Aorta (tissue), 5 donors: ENCODE results near the gene RIT2. TPM values are rescaled to one million over a fixed set of nuclear protein-coding genes. Genes with fewer than 3 reads are reported as not detected.

Experiments
- ATAC-seq: fragments of 200-7000 bp; cut with Tn5 transposase; one replicate; pipeline ENCODE4 v1.9.1; 2022; ENCODE audit warnings: moderate library complexity; ENCODE audit not compliant: low FRiP score
- DNase-seq, 2 donors: peaks; one replicate each; pipeline ENCODE4 v3.0.0-alpha.2; 2020
- H3K27ac ChIP-seq, 2 donors: one replicate each; pipeline ENCODE4 v1.5.1; 2013; ENCODE audit warnings: low read length in 2 of 2, mild to moderate bottlenecking in 2 of 2, moderate library complexity in 2 of 2, control low read depth in 1 of 2, inconsistent platforms in 1 of 2, low read depth in 1 of 2
- H3K27me3 ChIP-seq, 2 donors: one replicate each; pipeline ENCODE4 v1.6.1; 2013; ENCODE audit warnings: control low read depth in 1 of 2, low read length in 1 of 2, mild to moderate bottlenecking in 1 of 2, moderate library complexity in 1 of 2; ENCODE audit not compliant: insufficient read depth in 2 of 2, control insufficient read depth in 1 of 2
- H3K36me3 ChIP-seq, 2 donors: one replicate each; pipeline ENCODE4 v1.6.1; 2013; ENCODE audit warnings: control low read depth in 1 of 2, low read length in 1 of 2, mild to moderate bottlenecking in 1 of 2; ENCODE audit not compliant: insufficient read depth in 2 of 2, control insufficient read depth in 1 of 2
- H3K4me1 ChIP-seq, 2 donors: one replicate each; pipeline ENCODE4 v1.6.1; 2013; ENCODE audit warnings: low read length in 2 of 2, control low read depth in 1 of 2, mild to moderate bottlenecking in 1 of 2, moderate library complexity in 1 of 2; ENCODE audit not compliant: insufficient read depth in 2 of 2, control insufficient read depth in 1 of 2
- H3K4me3 ChIP-seq, 2 donors: one replicate each; pipeline ENCODE4 v1.5.1; 2013; ENCODE audit warnings: low read length in 2 of 2, control low read depth in 1 of 2, mild to moderate bottlenecking in 1 of 2
- H3K9me3 ChIP-seq: one replicate; pipeline ENCODE4 v1.6.1; 2013; ENCODE audit warnings: mild to moderate bottlenecking, low read length; ENCODE audit not compliant: control insufficient read depth
- WGBS, 2 donors: extraction: QIAGEN DNeasy Blood & Tissue Kit; methylation state at CpG; one replicate each; pipeline ENCODE4 v1.1.7; 2013; 5-methylcytosine and 5-hydroxymethylcytosine counted together
- intact Hi-C, 2 donors: fragments of 100-400 bp; cut with DNase I; formaldehyde crosslinking; loops; one replicate each; pipeline versions ENCODE4 v1.14.2 to v1.15.0; 2022
- polyA plus RNA-seq, 2 donors: library from polyadenylated mRNA; stranded (reverse); fragments of 200-250 nt; gene quantifications; one replicate each; pipeline ENCODE4 v1.2.3, GENCODE V29; 2013
- total RNA-seq, 2 donors: library from RNA; stranded (reverse); fragmentation: NEBNext Ultra II Directional; extraction: Animal tissue kit (Norgen Biotek cat#: 25700); gene quantifications; one replicate each; pipeline ENCODE4 v1.2.1, GENCODE V29; 2021
- donor health status: healthy with polysubstance abuse.
- donor health status: Bipolar disorder and iron deficiency.
- donor health status: DM: no; HTN: no; CAD: no.
- donor health status: DM: no; HTN: no; CAD: no.
- donor health status: DM: yes; HTN: yes; CAD: no.

The RIT2 gene
- total and polyA plus RNA-seq, 4 donors = 2.9 TPM; not detected in 3

GRCh38 chr18:43108882-43109281, 6.6 kb downstream of the RIT2 start:
- H3K36me3 ChIP-seq = no peaks in the 10 kb centered on the region
- no peak overlapping the region for H3K27ac ChIP-seq
- no peak overlapping the region for H3K4me3 ChIP-seq
- H3K27me3 ChIP-seq = no peaks in the 10 kb centered on the region
- H3K9me3 ChIP-seq = no peaks in the 10 kb centered on the region
- H3K4me1 ChIP-seq = no peaks in the 10 kb centered on the region
- intact Hi-C loops = no loop called here
- 35 to 36% methylated on average over 4 of the region's 4 CpGs for WGBS, 2 donors
- DNase-seq = no peak
- ATAC-seq = no peak

GRCh38 chr18:43108469-43108868, 7.0 kb downstream of the RIT2 start:
- Histone ChIP-seq H3K4me1 (no peaks in the 10 kb centered on the region), H3K4me3 (no peak overlapping the region), H3K27me3 (no peaks in the 10 kb centered on the region), H3K36me3 (no peaks in the 10 kb centered on the region), H3K9me3 (no peaks in the 10 kb centered on the region), H3K27ac (no peak overlapping the region)
- intact Hi-C loops = no loop called here
- 73 to 74% methylated on average over 4 of the region's 4 CpGs for WGBS, 2 donors
- ATAC-seq (no peak), DNase-seq (no peak)

GRCh38 chr18:43093646-43094045, 21.8 kb downstream of the RIT2 start:
- H3K36me3 ChIP-seq = no peaks in the 10 kb centered on the region
- no peak overlapping the region for H3K4me3 ChIP-seq
- WGBS, 2 donors = 89 to 91% methylated on average over 2 of the region's 2 CpGs
- no peaks in the 10 kb centered on the region for H3K9me3 ChIP-seq
- DNase-seq (no peak), ATAC-seq (no peak)
- H3K27ac ChIP-seq = no peak overlapping the region
- H3K27me3 ChIP-seq = no peaks in the 10 kb centered on the region
- intact Hi-C loops = no loop called here
- H3K4me1 ChIP-seq = no peaks in the 10 kb centered on the region

- WGBS, 2 donors = 52 to 59% methylated on average over 5 of the region's 5 CpGs
- H3K27ac ChIP-seq = no peak overlapping the region
- no peaks in the 10 kb centered on the region for H3K36me3 ChIP-seq
- H3K27me3 ChIP-seq = no peaks in the 10 kb centered on the region
- H3K9me3 ChIP-seq = no peaks in the 10 kb centered on the region
- no peak overlapping the region for H3K4me3 ChIP-seq
- DNase-seq (no peak), ATAC-seq (no peak)
- intact Hi-C loops = no loop called here
- H3K4me1 ChIP-seq = no peaks in the 10 kb centered on the region
These were observed 22.9 kb downstream of the RIT2 start for GRCh38 chr18:43092539-43092938.

GRCh38 chr18:43081396-43081795, 34.1 kb downstream of the RIT2 start:
- intact Hi-C loops = no loop called here
- no peak overlapping the region for H3K4me3 ChIP-seq
- no peaks in the 10 kb centered on the region for H3K4me1 ChIP-seq
- no peaks in the 10 kb centered on the region for H3K9me3 ChIP-seq
- no peaks in the 10 kb centered on the region for H3K36me3 ChIP-seq
- H3K27ac ChIP-seq = no peak overlapping the region
- H3K27me3 ChIP-seq = no peaks in the 10 kb centered on the region
- ATAC-seq (no peak), DNase-seq (no peak)

- H3K27me3 ChIP-seq = no peaks in the 10 kb centered on the region
- H3K27ac ChIP-seq = no peak overlapping the region
- no peaks in the 10 kb centered on the region for H3K9me3 ChIP-seq
- DNase-seq (no peak), ATAC-seq (no peak)
- WGBS, 2 donors = 56 to 73% methylated on average over 3 of the region's 3 CpGs
- H3K4me1 ChIP-seq = no peaks in the 10 kb centered on the region
- H3K36me3 ChIP-seq = no peaks in the 10 kb centered on the region
- no peak overlapping the region for H3K4me3 ChIP-seq
- intact Hi-C loops = no loop called here
These were observed 34.8 kb downstream of the RIT2 start for GRCh38 chr18:43080671-43081070.

- Histone ChIP-seq H3K27me3 (no peaks in the 10 kb centered on the region), H3K36me3 (no peaks in the 10 kb centered on the region), H3K9me3 (no peaks in the 10 kb centered on the region), H3K27ac (no peak overlapping the region), H3K4me3 (no peak overlapping the region), H3K4me1 (no peaks in the 10 kb centered on the region)
- DNase-seq (no peak), ATAC-seq (no peak)
- intact Hi-C loops = no loop called here
- WGBS, 2 donors = 57 to 68% methylated on average over 4 of the region's 4 CpGs
These were observed 36.1 kb downstream of the RIT2 start for GRCh38 chr18:43079422-43079821.

- no peaks in the 10 kb centered on the region for H3K27me3 ChIP-seq
- no peak overlapping the region for H3K4me3 ChIP-seq
- no peaks in the 10 kb centered on the region for H3K36me3 ChIP-seq
- no peaks in the 10 kb centered on the region for H3K4me1 ChIP-seq
- H3K27ac ChIP-seq = no peak overlapping the region
- WGBS, 2 donors = 47 to 48% methylated on average over 7 of the region's 7 CpGs
- no peak for DNase-seq
- intact Hi-C loops = no loop called here
- no peaks in the 10 kb centered on the region for H3K9me3 ChIP-seq
- no peak for ATAC-seq
These were observed 36.9 kb downstream of the RIT2 start for GRCh38 chr18:43078478-43079092.

- ATAC-seq (no peak), DNase-seq (no peak)
- no peak overlapping the region for H3K27ac ChIP-seq
- H3K27me3 ChIP-seq = no peaks in the 10 kb centered on the region
- H3K9me3 ChIP-seq = no peaks in the 10 kb centered on the region
- no peaks in the 10 kb centered on the region for H3K4me1 ChIP-seq
- intact Hi-C loops = no loop called here
- 47 to 48% methylated on average over 5 of the region's 5 CpGs for WGBS, 2 donors
- H3K36me3 ChIP-seq = no peaks in the 10 kb centered on the region
- no peak overlapping the region for H3K4me3 ChIP-seq
These were observed 37.8 kb downstream of the RIT2 start for GRCh38 chr18:43077510-43078308.
